ENCODE measurements around the gene VPS4A.

VPS4A gene

DNA sequence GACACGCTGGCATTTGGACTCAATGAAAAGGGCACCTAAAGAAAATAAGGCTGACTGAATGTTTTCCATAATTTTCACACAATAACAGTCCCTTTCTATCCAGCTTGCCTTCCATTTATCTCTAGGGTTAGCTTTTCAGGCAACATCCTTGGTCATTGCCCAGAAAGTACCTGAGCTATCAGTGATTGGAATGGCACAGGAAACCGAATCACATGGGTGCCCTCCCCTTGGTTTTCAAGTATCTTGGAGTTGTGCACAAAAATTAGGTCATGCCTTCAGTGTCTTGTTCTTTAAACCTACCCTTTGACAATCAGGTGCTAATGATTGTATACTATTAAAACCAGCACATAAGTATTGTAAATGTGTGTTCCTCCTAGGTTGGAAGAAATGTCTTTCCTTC is 3.3 kb upstream of the VPS4A start:
- no peak for DNase-seq

- no peak for DNase-seq
Measured at GRCh38 chr16:69309316-69309715, 1.8 kb upstream of the VPS4A start.

DNA sequence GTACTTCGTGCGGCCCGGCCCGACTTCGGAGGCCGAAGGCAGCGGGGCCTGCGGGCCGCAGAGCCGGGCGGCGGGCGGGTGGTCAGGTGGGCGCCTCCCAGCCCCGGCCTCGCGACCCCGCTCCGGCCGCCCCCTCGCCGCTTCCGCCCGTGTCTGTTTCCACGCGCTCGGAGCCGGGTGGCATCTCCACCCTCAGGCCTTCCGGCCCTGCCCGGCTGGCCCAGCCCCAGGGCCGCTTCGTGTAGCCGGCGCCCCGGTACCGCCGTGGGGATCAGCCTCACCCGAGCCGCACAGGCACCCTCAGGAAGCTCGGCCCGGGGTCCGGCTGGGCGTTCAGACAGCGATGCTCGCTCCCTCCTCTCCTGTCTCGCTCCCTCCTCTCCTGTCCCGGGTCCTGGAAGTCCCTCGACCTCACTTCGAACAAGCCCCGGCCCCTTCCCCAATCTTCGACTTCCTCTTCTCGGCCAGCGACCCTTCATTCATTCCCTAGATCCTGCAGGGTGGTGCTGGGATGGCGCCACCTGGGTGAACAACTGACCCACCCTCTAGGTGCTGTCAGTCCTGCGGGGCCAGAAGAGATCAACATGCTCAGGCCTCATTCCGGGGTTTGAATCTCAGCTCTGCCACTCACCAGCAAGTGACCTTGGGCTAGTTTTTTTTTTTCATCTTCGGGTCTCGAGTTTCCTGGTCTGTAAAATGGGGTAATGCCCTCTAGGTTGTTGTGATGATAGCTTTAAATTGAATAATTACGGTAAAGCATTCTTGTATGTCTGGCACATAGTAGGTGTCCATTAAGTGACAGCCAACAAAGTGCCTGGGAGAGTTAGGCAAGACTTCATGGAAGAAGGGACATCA is 610 bp downstream of the VPS4A start:
- DNase-seq, result peak; percentile 52

DNA sequence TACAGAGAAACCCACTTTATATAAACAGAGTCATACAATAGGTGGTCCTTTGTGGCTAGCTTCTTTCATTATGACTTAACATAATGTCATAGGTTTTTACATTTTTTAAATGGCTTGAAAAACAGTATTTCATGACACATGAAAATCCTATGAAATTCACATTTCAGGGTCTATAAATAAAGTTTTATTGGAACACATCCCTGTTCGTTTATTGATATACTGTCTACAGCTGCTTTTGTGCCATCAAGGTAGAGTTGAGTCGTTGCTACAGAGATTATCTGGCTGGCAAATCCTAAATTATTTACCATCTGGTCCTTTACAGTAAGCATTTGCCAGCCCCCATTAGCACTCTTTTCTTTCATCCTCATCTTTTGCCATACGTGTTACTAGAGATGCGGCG is 2.3 kb downstream of the VPS4A start:
- DNase-seq, result no peak

- DNase-seq, result no peak
Measured at GRCh38 chr16:69314534-69314933, 3.4 kb downstream of the VPS4A start.

GRCh38 chr16:69315486-69316311 is 4.5 kb downstream of the VPS4A start:
- no peak for DNase-seq

GRCh38 chr16:69316595-69317034 is 5.5 kb downstream of the VPS4A start:
- no peak for DNase-seq

DNA sequence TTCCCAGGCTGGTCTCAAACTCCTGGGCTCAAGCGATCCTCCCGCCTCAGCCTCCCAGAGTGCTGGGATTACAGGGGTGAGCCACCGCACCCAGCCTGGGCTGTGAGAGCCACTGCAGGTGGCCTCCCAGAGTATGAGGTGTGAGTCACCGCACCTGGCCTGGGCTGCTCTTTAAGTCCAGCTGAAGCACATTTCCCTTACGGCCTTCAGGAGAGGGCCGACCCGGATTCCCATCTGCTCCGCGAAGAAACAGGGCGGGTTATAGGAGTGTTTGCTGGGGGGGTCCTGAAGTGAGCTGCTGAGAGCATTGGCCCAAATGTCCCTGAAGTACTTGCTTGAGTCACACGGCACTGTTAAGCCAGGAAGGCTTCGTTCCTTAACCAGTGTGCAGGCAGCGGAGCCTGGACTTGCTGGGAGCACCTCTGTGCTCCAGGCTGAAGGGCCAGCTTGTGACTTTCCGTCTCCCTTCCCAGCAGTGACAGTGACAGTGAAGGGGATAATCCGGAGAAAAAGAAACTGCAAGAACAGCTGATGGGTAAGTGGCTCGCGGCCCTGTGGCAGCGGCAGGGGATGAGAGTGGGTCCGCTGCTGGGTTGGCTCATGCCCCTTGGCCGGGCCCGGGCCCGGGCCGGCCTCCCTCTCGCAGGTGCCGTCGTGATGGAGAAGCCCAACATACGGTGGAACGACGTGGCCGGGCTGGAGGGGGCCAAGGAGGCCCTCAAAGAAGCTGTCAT is 7.2 kb downstream of the VPS4A start:
- no peak for DNase-seq

DNA sequence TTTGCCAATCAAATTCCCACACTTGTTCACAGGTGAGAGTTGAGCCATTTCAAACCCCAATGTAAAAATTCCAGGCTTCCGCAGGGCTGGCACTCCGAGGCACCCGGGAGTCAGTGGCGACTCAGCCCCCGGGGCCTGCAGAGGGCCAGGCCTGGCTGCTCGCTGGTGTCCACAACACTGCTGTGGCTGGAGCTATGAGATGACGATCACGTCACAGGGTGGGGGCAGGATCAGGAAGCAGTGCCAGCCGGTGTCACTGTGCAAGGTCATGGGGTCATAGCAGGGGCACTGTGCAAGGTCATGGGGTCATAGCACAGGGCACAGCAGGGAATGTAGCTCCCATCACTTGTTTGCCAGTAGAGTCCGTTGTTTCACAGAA is 7.8 kb downstream of the VPS4A start:
- DNase-seq, result no peak

- no peak for DNase-seq
Measured at GRCh38 chr16:69319381-69319780, 8.2 kb downstream of the VPS4A start.

GRCh38 chr16:69319826-69320739 is 8.9 kb downstream of the VPS4A start:
- no peak for DNase-seq

DNA sequence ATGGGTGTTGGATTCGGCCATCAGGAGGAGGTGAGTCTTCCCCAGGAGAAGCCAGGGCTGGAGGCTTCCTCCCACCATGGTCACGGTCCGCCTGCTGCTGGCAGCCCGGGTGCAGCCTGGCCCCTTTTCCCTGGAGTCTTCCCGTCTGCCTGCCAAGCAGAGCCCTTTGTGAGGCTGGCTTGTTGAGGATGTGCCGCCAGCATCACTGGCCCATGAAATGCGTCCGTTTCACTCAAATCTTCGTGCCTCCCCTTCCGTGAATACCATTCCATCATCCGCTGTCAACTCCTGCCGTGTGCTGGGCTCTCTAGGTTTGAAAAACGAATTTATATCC is 9.6 kb downstream of the VPS4A start:
- DNase-seq, result no peak

DNA sequence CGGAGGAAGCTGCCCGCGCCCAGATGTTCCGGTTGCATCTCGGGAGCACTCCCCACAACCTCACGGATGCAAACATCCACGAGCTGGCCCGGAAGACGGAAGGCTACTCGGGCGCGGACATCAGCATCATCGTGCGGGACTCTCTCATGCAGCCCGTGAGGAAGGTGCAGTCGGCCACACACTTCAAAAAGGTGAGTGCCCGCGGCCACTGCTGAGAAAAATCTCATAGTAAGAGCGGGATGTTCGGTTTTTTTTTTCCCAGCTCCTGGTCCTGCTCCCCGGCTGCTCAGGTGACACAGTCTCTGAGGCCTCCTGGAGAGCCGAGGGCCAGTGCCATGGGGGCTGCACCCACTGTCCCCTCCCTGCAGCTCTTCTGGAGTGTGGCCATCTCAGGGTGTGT is 9.9 kb downstream of the VPS4A start:
- DNase-seq, result no peak

- no peak for DNase-seq
Measured at GRCh38 chr16:69322343-69322742, 11.2 kb downstream of the VPS4A start.

DNA sequence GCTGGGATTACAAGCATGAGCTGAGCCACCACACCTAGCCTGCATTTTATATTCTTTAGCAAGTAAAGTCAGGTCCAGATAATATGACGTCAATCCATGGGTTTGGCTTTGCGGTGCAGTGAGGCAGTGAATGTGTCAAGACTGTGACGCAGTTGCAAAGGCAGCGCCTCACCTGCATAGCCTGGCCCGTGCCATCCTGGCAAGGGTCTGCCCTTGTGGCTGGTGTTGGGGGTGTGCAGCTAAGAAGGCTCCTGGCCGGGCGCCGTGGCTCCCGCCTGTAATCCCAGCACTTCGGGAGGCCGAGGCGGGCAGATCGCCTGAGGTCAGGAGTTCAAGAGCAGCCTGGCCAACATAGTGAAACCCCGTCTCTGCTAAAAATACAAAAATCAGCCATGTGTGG is 12.3 kb downstream of the VPS4A start:
- DNase-seq, result no peak

DNA sequence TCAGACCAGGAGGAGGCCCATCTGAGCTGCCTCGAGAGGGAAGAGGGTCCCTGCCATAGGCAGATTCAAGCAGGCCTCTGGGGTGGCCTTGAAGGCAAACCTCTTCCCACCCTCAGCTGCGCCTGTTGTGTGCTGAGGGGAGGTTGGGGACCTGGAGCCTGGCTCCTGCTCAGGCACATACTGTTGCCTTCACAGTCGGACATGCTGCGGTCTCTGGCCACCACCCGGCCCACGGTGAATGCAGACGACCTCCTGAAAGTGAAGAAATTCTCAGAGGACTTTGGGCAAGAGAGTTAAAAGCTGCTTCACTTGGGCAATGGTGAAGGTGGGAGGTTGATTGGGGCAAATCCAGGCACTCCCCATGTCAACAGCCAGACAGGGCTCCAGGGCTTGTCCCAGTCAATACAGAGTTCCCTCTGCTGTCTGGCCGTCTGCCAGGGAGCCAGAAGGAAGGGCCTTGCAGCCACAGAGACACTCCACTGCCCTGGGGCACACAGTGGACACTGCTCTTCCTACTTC is 12.9 kb downstream of the VPS4A start:
- DNase-seq, result no peak

- no peak for DNase-seq
Measured at GRCh38 chr16:69324585-69325253, 13.6 kb downstream of the VPS4A start.

GRCh38 chr16:69325784-69326171 is 14.6 kb downstream of the VPS4A start:
- no peak for DNase-seq

DNA sequence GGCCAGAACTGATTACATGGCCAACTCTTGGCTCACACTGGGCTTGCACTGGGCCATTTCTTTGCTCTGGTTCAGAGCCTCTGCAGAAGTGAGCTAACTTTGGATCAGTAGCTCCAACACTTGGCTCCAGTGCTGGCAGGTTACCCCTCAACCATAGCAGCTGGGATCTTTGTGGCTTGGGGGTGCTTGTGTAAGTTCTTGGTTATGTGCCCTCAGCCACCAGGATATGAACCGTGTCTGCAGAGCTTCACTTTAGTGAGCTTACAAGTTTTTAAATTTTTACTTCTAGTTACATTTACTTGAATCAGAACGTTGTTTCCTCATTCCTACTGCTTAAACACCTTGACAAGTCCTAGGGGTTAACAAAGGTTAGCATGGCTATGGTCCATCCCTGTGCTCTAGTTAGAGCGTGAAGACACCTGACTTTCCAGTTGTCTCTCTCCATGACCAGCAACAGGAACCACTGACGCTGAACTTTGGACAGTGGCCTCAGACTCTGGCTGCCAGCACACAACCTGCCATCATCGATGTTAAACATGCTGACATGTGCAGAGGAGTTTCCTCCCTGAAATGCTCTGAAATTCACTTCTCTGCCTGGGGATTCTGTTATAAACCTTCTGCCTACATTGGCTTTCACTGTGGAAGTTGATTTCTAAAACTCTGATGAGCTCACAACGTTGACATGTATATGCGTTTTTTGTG is 15.2 kb downstream of the VPS4A start:
- no peak for DNase-seq

DNA sequence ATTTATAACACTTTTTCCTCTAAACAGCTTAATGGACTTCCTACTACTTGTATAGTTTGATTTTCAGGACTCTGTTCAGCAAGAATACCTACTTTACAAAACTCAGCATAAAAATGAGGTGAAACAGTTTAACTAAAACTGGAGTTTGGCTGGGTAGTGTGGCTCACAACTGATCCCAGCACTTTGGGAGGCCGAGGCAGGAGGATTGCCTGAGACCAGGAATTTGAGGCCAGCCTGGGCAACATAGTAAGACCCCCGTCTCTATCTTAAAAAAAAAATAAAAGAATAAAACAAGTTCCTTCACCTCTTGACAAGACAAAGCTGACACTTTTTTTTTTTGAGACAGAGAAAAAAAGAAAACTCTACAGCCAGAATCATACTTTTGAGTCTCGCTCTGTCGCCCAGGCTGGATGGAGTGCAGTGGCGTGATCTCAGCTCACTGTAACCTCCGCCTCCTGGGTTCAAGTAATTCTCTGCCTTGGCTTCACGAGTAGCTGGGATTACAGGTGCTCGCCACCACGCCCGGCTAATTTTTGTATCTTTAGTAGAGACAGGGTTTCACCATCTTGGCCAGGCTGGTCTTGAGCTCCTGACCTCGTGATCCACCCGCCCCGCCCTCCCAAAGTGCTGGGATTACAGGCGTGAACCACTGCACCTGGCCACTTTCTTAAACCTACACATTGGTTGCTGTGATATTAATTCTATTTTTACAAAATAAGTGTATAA is 16.6 kb downstream of the VPS4A start:
- DNase-seq, result no peak
